ENCODE data around the gene CERKL. TPM values are rescaled to one million over a fixed set of nuclear protein-coding genes. Genes with fewer than 3 reads are reported as not detected.

CERKL gene
- total RNA-seq, 4 donors from 2014 or later, result 1.5 to 2.6 TPM; not detected in 2

DNA sequence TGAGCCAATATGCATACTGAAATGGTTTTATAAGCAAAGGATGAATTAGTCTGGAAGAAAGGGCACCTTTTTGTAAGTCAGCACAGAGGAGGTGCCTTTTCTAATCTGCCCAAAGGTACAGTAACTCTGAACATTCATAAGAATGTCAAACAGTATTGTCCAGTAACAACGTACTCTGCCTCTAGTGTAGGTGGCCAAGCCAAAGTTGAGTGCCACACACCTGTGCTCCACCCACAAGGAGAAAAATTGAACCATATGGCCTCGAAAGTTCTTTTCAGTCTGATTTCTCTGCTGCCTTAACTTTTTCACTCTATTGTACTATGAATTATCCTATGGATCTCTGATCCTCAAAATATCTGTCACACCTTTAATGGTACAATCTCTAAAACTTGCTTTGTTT lies 86.8 kb downstream of the CERKL start:
- Histone ChIP-seq H3K27me3 (no peaks in the 10 kb centered on the region), H3K4me1 (no peaks in the 10 kb centered on the region), H3K9me3 (no peaks in the 10 kb centered on the region), H3K27ac (no peak overlapping the region), H3K36me3 (no peaks in the 10 kb centered on the region), H3K4me3 (no peak overlapping the region)
- intact Hi-C loops (cut with DNase I; ENCODE audit: low total_unique reads), result no loop called here
- no peak for TF ChIP-seq POLR2A (IDR thresholded peaks at IDR 0.05)
- no peak for TF ChIP-seq CTCF (IDR thresholded peaks at IDR 0.05)
- DNase-seq, result no peak

- no peak for TF ChIP-seq CTCF (IDR thresholded peaks at IDR 0.05)
- no peak for TF ChIP-seq POLR2A (IDR thresholded peaks at IDR 0.05)
- intact Hi-C loops (cut with DNase I; ENCODE audit: low total_unique reads), result no loop called here
- H3K9me3 ChIP-seq, result no peaks in the 10 kb centered on the region
Observed at GRCh38 chr2:181566334-181567032, 90.4 kb downstream of the CERKL start.

GRCh38 chr2:181563101-181563692 lies 93.7 kb downstream of the CERKL start:
- Histone ChIP-seq H3K27ac (no peak overlapping the region), H3K9me3 (no peaks in the 10 kb centered on the region), H3K36me3 (no peaks in the 10 kb centered on the region), H3K4me1 (no peaks in the 10 kb centered on the region), H3K27me3 (no peaks in the 10 kb centered on the region), H3K4me3 (no peak overlapping the region)
- no peak for DNase-seq
- intact Hi-C loops (cut with DNase I; ENCODE audit: low total_unique reads), result no loop called here
- TF ChIP-seq CTCF (IDR thresholded peaks at IDR 0.05) (no peak), POLR2A (IDR thresholded peaks at IDR 0.05) (no peak)

More at GRCh38 chr2:181566334-181567032, 90.4 kb downstream of the CERKL start:
- H3K4me1 ChIP-seq, result no peaks in the 10 kb centered on the region
- H3K36me3 ChIP-seq, result no peaks in the 10 kb centered on the region
- no peak overlapping the region for H3K27ac ChIP-seq
- no peak overlapping the region for H3K4me3 ChIP-seq
- no peaks in the 10 kb centered on the region for H3K27me3 ChIP-seq
- DNase-seq, result no peak

DNA sequence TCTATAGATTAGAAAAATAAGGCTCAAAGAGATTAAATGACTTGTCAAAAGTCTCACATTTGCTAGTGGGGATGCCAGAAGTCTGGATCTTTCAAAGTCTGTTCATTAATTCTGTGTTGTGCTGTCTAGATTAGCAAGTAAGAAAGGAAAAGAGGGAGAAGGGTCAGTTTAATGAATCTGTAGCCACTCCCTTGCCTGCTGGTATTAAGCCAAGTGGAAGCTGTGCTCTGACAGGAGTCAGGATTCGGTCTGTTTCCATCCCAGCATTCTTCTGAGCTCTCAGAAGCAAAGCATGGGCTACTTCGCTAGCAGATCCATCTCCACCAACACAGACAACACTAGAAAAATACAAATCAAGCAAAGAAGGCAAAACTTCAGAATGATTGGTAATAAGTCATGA lies 98.5 kb downstream of the CERKL start:
- H3K4me1 ChIP-seq, result no peaks in the 10 kb centered on the region
- no peak overlapping the region for H3K4me3 ChIP-seq
- DNase-seq, result no peak
- no peak for TF ChIP-seq POLR2A (IDR thresholded peaks at IDR 0.05)
- no peak for TF ChIP-seq CTCF (IDR thresholded peaks at IDR 0.05)
- no peaks in the 10 kb centered on the region for H3K9me3 ChIP-seq
- H3K27ac ChIP-seq, result no peak overlapping the region
- no peaks in the 10 kb centered on the region for H3K27me3 ChIP-seq
- intact Hi-C loops (cut with DNase I; ENCODE audit: low total_unique reads), result no loop called here
- H3K36me3 ChIP-seq, result no peaks in the 10 kb centered on the region

DNA sequence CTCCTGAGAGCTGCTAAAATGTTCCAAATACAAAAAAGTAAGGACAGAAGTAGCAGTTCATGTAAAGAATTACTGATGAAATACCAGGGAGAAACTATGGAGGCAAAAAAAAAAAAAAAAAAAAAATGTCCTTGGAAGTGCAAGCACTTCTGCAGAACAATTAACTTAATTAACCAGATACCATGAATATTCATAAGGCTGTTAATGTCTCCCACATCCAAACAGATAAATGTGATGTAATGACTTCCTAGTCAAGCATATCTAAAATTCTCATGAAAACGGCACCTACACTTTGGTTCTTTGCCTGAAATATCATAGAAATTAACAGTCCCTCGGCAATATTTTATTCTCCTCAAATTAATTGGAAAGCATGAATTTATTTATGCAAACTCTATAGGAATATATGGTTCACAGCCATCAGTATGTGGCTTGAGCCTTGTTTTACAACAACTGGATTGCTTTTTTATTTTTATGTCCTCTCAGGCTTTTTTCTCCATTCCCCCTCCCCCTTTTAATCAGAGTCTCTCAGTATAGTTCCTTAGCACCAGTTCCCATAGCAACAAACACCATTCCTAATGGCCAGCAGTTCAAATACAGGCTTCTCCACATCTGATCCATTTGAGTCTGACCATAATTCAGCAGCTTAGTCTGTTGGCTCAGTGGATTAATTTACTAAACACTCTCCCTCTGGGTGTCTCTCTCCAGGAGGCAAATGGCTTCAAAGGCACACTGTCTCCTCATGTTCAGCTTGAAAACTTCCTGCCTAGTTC lies 102.7 kb downstream of the CERKL start:
- H3K27me3 ChIP-seq, result no peaks in the 10 kb centered on the region
- TF ChIP-seq POLR2A (IDR thresholded peaks at IDR 0.05) (no peak), CTCF (IDR thresholded peaks at IDR 0.05) (no peak)
- intact Hi-C loops (cut with DNase I; ENCODE audit: low total_unique reads), result no loop called here

More for the DNA sequence above, 102.7 kb downstream of the CERKL start:
- Histone ChIP-seq H3K4me3 (no peak overlapping the region), H3K4me1 (no peaks in the 10 kb centered on the region), H3K9me3 (no peaks in the 10 kb centered on the region), H3K36me3 (no peaks in the 10 kb centered on the region), H3K27ac (no peak overlapping the region)
- no peak for DNase-seq
